ENCODE results near the gene LIME1.

LIME1 gene

DNA sequence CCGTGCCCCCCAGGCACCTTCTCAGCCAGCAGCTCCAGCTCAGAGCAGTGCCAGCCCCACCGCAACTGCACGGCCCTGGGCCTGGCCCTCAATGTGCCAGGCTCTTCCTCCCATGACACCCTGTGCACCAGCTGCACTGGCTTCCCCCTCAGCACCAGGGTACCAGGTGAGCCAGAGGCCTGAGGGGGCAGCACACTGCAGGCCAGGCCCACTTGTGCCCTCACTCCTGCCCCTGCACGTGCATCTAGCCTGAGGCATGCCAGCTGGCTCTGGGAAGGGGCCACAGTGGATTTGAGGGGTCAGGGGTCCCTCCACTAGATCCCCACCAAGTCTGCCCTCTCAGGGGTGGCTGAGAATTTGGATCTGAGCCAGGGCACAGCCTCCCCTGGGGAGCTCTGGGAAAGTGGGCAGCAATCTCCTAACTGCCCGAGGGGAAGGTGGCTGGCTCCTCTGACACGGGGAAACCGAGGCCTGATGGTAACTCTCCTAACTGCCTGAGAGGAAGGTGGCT lies 39.1 kb upstream of the LIME1 start:
- no peak for DNase-seq

DNA sequence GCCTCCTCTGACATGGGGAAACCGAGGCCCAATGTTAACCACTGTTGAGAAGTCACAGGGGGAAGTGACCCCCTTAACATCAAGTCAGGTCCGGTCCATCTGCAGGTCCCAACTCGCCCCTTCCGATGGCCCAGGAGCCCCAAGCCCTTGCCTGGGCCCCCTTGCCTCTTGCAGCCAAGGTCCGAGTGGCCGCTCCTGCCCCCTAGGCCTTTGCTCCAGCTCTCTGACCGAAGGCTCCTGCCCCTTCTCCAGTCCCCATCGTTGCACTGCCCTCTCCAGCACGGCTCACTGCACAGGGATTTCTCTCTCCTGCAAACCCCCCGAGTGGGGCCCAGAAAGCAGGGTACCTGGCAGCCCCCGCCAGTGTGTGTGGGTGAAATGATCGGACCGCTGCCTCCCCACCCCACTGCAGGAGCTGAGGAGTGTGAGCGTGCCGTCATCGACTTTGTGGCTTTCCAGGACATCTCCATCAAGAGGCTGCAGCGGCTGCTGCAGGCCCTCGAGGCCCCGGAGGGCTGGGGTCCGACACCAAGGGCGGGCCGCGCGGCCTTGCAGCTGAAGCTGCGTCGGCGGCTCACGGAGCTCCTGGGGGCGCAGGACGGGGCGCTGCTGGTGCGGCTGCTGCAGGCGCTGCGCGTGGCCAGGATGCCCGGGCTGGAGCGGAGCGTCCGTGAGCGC lies 38.5 kb upstream of the LIME1 start:
- DNase-seq, result no peak

DNA sequence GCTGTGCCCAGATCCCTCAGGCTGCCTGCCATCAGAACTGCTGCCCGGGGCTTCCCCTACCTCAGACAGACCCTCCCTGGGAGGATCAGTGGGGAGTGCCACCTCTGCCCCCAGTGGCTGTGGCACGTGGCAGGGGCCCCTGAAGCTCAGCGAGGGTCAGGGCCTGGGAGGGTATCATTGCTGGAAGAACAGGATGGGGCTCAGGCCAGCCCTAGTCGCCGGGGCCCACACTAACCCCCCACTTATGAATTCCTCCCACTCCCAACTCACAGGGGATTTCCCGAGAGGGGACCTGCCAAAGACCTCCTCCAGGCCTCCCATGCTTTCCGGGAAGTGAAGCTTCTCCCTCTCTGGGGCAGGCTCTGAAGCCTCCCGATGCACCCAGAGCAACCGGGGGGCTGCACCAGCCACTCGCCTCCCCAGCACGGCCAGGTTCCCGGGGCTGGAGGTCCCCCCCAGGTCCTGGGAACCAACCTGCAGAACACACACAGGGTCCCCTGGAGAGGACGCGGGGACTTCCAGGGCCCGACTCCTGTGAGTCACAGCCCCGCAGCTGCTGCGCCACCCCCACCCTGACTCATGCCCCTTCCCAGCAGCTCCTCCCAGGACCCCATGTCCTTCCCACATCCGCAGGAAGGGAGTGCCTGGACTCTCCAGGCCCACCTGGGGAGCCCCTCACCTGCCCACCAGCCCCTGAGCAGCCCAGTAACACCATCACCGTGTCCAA lies 37.6 kb upstream of the LIME1 start:
- DNase-seq, result no peak

DNA sequence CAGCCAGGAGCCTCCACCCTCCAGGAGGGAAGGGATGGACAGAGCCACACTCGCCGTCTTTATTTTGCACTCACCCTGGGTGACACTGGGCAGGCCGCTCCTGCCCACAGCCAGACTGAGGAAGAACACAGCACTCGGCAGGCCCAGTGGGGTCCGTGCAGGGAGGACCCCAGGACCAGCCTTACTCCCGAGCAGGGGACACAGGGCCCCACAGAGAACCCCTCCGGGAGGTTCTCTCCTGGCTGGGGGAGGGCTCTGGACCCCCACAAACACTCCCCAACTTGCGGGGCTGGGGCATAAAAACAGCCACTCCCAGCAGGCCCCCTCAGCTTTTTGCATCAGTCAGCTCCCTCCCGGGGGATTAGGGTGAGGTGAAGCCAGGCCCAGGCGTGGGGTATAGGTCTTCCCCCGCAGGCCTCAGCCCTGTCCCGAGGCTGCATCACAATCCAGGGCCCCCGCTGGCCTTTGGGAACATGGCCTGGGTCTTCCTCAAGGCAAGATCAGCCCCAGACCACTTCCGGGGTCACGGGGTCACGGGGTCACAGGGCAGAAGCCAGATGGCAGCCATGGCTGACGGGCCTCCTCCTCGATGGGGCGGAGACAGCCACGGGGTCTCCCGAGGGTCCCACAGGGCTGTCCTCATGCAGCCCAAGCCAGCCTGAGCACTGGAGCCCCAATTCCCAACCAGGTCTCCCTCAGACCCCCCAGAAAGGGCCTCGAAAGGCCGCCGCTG lies 36.8 kb upstream of the LIME1 start:
- DNase-seq, result no peak

DNA sequence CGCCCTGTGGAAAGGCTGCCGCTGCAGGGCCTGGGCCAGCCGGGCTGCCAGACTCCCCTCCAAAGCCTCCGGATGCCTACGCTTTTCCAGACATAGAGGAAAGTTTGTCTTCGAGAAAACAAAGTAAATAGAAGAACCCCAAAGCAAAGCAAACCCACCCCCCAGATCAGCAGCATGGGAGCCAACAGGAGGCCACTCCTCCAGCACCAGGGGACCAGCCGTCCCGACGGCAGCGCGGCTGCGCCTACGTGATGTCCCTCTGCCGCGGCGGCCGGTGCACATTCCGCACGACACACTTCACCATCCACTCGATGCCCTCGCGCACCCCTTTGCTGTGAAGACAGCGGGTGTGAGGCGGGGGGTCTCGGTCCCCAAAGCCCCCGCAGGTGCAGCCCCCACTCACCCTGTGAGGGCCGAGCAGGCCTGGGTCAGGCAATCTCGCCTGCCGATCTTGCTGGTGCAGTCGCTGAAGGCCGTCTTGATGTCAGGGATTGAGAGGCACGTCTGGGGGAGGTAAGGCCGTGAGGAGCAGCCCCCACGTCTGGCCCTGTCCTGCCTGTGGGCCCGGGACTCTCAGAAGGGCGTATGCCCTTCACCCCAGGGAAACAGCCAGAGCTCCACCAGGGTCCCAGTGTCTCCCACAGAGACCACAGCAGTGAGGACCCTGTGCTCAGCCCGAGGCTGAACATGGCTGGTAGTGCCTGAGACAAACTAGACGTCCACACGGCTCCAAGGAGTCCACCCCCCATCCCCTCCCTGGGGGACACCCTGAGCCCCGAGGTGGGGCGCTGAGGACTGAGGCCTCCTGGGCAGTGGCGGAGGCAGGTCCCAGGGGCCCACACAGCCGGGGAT lies 36.0 kb upstream of the LIME1 start:
- DNase-seq, result no peak

DNA sequence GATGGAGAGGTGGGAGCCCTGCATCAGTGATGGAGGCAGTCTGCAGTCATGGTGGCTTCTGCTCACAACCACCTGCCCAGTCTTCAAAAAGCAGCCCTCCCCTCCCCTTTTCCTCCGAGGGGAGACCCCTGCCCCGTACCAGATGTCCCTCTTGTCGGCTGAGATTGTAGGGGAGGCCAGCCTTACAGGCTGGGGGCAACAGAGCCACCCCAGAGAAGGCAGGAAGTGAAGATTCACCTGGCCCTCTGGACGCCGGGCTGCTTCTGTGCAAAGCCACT lies 35.5 kb upstream of the LIME1 start:
- DNase-seq, result no peak

DNA sequence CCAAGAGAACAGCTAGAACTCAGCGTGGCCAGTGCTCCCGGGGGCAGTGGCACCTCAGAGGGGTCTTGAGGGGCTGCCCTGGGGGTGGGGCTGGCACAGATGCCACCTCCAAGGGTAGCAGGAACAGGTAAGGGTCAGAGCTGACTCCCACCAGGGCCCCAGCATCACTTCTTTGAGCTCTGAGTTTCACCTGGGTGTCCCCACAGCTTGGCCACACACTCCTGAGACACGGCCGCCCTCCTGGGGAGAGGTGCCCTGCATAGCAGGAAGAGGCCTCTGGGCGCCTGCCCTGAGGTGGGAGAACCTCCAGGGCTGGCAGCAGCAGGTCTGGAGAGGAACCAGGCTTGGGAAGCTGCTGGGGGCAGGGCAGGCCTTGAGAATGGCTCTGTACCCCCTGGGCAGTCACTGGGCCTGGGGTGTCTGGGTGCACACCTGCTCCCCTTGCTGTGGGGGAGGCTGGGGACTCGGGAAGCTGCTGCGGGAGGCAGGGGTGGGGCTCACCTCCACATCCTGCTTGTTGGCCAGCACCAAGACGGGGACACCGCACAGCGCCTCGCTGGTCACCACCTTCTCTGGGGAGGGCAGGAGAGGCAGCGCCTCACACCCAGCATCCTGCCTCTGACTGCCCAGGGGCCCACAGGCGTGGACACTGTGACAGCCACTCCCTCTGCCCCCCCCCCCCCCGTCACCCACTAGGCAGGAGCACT lies 35.0 kb upstream of the LIME1 start:
- no peak for DNase-seq

DNA sequence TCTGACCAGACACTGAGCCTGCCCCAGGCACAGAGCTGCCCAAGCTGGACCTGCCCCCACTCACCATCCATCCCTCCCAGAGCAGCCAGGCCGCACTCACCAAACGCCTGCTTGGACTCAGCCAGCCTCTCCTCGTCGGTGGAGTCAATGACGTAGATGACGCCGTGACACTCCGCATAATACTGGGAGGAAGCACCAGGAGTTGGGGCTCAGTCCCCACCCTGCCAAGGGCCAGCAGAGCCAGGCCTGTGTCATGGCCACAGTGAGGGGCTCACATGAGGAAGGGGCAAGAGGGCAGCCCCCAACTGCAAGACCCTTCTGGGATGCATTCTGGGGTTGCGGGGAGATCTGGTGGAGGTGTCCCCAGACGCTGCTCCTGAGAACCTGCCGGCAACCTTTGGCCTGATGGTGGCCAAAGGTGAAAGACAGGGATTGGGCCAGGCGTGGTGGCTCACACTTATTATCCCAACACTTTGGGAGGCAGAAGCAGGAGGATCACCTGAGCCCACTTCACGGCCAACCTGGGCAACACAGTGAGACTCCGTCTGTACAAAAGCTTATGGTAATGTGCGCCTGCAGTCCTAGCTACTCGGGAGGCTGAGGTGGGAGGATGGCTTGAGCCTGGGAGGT lies 34.3 kb upstream of the LIME1 start:
- no peak for DNase-seq

DNA sequence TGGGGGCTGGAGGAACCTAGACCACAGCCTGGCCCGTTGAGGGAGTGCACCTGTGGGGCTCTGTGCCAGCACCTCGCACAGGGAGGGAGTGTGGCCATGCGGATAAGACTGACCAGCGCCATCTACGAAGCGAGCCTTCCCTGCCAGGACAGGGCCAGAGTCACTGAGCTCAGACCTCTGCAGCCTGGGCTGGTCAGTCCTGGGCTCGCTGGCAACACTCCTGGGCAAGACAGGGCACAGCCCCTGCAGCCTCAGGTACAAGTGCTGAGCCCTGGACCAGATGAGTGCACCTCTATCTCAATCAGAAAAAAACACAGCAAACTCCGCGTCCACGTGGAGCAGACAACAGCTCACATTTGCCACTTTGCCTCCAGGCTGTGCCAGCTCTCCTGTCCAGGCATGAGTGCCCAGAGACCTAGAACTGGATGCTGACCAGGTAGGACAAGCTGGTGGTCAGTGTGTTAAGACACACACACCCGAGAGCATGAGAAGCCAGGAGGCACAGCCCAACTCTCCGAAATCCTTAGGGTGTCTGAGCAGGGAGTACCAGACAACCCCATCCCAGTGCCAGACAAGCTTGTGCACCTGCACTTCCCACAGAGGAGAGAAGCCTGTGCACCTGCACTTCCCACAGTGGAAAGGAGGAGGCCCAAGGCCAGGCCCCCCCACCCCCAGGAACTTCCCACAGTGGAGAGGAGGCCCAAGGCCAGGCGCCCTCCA lies 33.6 kb upstream of the LIME1 start:
- no peak for DNase-seq

DNA sequence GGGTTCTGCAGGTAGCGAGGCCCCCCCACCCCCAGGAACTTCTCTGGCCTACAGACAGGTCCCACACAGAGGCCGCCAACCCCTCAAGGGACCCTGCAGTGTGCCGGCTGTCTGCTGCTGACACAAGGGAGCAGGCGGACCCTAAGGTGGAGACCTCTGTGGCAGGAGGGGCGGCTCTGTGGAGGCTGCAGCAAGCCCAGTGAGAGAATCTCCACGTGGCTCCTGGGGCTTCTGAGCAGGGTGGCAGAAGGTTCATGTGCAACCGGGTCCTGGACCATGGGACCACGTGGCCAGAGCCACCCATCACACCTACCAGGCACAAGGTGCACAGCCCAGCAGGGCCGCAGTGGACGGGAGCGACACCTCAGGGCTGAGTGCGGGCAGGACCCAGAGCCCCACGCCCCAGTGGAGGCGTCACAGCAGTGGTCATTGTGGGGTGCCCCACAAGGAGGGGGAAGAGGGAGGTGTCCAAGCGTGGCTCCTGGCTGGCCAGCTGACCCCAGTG lies 32.9 kb upstream of the LIME1 start:
- no peak for DNase-seq

DNA sequence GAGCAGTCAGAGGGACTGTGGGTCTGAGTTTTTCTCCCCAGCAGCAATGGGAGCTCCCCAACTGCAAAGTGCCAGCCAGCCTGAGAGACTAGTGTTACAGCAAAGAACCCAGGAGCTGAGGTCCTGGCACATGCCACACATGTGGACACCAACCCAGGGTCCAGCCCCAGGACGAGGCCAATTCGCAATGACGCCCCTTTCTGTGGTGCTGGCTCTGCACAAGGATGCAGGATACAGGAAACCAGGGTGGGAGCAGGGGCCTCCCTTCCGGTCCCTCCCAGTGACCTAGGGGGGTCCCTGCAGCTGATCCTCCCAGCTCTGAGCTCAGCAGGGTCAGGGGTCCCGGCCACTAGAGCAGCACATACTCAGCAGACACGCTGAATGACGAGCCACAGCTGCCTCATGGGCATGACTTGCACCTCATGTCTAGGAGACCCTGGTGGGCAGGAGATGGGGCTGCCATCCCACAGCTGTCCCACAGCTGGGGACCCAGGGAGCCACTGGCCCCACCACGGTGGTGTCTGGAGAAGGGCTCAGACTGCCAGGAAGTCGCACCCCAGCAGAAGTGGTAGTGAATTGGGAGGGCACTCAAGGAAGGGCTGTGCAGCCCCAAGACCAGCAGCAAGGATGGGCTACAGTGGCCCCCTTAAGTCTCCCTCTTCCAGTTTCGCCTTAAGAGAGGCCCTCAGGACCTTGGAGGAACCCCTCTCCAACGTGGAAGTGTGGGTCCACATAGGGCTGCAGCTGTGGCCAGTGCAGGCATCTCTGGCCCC lies 32.3 kb upstream of the LIME1 start:
- no peak for DNase-seq

DNA sequence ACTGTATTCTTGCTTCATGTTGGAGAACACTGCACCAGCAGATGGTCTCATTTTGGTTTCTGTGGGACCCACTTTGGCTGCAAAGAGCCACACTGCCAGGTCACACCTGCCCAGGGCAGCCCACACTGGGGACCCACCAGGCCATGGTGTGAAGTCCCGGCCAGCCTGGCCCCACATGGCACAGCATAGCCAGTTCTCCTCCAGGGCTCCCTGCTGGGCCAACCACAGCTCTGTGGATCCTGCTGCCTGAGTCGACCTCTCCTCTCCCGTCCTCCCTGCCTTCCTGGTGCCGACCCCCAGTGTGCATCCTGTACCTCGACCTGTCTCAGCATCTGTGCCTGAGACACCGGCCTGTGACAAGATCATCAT lies 31.7 kb upstream of the LIME1 start:
- DNase-seq, result no peak

DNA sequence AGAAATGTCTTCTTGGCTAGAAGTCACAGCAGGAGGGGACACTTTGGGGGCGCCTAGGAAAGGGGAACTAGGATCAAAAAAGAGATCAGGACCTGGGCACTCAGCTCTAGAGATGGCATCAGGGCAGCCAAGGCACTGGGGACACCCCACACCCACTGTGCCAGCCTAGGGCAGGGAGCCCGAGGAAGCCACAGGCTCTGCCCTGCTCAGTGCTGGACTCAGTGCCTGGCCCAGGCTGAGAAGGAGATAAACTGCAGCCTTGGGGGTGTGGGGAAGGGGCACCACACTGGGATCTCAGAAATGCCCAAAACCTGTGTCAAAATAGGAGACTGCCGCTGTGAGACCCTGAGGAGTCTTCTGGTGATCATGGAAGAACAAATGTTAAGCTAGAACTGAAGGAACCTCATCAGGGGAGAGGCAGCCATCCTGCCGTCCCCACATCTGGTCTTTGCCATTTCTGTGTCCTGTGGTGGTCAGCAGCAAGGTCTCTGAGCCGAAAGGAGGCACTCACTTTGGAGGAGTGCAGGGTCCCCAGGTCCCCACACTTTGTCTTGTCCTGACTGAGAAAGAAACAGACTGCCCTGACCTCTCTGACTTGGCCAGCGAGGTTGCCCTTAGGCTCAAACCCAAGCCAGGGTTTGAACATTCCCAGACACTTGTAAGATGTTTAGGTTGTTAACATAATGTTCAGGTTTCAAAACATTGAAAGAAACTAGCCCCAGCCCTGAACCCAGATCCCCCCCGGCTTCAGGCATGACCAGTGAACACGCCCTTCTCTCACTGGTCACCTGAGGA lies 31.0 kb upstream of the LIME1 start:
- no peak for DNase-seq

DNA sequence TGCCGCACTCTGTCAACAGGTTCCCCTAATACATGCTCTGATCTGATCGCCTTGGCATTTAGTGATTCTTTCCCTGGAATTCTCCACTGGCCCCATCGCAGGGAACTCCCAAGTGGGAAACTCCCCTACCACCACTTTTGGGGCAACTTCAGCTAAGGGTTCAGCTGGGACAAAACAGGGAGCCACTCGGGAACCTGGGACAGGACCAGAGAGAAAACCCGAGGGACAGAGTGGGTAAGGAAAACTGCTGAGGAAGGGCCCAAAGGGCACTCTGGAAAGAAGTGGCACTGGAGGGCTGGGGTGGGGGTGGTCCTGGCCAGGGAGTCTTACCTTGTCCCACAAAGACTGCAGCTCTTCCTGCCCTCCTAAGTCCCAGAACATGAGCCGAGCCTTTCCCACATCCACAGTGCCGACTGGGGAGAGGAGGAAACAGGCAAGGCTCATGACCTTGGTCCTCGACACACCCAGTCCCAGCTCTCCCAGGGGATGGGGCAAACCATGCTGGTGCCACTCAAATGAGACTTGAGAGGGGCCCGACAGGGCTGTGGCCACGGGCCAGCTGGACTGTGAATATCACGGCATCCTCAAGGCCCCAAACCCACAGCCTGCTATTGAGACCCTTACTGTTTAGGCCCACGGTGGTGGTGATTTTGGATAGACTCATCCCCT lies 30.3 kb upstream of the LIME1 start:
- no peak for DNase-seq

DNA sequence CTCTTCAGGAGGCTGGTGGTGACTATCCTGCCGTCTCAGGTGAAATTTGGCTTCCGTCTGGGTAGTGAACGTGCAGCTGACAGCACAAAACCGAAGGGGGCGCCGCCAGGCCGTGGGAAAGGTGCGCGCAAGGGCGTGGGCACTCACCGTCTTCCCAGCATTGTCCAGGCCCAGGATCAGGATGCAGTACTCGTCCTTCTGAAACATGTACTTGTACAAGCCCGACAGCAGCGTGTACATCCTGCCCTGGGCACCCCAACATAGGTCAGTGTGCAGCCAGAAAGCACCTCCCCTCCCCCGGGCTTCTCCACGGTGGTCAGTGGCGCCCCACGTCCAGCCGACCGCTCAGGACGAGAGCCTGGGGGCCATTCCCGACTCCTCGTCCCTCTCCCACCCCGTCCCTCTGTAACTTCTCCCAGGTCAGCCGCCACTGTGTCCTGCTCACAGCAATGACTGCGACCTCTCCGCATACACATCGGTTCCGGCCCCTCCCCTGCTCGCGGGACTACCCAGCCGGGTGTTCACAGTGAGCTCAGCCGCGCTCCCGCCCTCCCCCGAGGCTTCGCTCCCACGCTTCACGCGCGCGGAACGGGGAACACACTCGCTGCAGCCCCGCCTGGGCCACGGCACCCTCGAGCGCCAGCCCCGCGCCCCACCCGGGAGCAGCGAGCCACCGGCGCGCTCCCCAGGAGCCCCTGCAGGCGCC lies 29.5 kb upstream of the LIME1 start:
- DNase-seq, result peak; percentile 11 to 55

DNA sequence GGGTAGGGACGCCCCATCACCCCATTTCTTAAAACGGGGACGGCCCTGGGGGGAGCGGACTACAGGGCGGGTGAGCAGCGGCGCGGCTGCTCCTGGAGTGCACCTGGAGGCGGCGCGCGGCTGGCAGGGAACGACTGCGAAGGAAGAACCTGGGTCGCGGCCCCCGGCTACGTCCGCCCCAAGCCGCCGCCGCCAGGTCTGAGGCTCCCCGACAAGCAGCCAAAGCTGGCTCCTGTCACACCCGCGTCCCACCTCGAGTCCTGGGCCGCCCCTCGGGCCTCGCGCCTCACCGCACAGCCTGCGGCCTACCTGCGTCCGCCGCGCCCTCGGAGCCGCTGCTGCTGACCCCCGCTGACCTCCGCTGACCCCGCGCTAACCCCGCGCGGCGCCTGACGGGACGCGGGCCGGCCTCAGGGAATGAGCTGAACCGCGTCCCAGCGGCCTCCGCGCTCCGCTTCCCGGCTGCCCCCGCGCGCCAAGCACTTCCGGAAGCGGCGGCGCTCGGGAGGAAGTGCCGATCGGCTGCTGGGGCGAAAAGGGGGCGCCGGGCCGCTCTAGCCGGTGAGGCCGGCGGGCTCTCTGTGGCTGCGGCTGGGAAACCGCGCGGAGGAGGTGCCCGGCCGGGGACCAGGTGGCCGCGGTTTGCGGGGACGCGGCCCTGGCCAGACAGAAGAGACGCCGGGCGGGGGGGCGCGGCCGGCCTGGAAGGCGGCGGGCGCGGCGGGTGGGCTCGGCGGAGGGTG lies 28.7 kb upstream of the LIME1 start, which contains the start of the genes ARFRP1 and ZGPAT:
Gene ARFRP1 (minus strand): TSS at position 419 of the 743 bp plus-strand sequence. CDS start 885 bp downstream, outside the sequence.
Gene ZGPAT (plus strand): TSS at position 482 of the 743 bp plus-strand sequence. CDS start 542 bp downstream, outside the sequence.
- DNase-seq, result peak; percentile 63 to 72

Data from NCI-H524 (cell line).